ENCODE data around the gene EZH2. TPM values are rescaled to one million over a fixed set of nuclear protein-coding genes. Genes with fewer than 3 reads are reported as not detected.

Gene EZH2
- total RNA-seq, 2 donors from 2014 or later: 0.26 to 0.98 TPM

DNA sequence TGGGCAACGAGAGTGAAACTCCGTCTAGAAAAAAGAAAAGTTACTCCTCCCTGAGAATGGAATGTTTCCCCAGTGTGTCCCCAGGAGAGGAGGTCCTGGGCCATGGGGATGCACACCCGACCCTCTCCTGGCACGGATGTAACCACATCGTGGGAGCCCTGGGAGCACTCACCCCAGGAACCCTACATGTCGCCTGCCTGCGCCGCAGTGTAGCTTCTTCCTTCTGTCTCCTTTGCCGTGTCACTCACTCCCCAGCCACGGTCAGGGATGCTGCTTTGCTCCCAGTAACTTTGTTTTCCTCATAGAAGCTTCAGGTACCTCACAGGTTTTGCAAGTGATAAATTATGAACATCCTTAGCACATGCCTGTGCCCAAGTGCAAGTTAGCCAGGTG lies 82.0 kb downstream of the EZH2 start:
- no peak overlapping the region for H3K4me3 ChIP-seq
- TF ChIP-seq, protein P1, sequence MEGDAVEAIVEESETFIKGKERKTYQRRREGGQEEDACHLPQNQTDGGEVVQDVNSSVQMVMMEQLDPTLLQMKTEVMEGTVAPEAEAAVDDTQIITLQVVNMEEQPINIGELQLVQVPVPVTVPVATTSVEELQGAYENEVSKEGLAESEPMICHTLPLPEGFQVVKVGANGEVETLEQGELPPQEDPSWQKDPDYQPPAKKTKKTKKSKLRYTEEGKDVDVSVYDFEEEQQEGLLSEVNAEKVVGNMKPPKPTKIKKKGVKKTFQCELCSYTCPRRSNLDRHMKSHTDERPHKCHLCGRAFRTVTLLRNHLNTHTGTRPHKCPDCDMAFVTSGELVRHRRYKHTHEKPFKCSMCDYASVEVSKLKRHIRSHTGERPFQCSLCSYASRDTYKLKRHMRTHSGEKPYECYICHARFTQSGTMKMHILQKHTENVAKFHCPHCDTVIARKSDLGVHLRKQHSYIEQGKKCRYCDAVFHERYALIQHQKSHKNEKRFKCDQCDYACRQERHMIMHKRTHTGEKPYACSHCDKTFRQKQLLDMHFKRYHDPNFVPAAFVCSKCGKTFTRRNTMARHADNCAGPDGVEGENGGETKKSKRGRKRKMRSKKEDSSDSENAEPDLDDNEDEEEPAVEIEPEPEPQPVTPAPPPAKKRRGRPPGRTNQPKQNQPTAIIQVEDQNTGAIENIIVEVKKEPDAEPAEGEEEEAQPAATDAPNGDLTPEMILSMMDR (IDR thresholded peaks at IDR 0.05): no peak
- DNase-seq (ENCODE audit: low spot score): no peak
- no peak overlapping the region for H3K27ac ChIP-seq
- no peaks in the 10 kb centered on the region for H3K4me1 ChIP-seq
- H3K27me3 ChIP-seq: no peaks in the 10 kb centered on the region
- H3K36me3 ChIP-seq: peaks cover 48% of the 10 kb centered on the region
- H3K9me3 ChIP-seq: no peaks in the 10 kb centered on the region

DNA sequence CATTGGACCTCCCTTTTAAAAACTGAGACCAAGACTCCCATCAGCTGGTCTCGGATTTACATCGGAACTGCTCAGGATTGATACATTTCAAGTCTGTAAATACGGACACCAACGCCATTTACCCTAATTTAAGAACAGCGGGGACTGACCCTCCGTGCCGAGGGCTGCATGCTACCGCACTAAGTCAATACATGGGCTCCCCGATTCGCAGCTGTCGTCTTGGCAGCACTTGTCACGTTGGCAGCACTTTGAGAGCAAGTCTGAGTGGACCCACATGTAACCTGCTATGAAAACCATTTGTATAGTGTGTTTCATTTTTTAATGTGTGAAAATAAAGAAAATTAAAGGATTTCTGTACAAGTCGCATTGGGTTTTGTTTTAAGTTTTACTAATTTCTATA lies 83.4 kb downstream of the EZH2 start:
- H3K36me3 ChIP-seq: peaks cover 60% of the 10 kb centered on the region

DNA sequence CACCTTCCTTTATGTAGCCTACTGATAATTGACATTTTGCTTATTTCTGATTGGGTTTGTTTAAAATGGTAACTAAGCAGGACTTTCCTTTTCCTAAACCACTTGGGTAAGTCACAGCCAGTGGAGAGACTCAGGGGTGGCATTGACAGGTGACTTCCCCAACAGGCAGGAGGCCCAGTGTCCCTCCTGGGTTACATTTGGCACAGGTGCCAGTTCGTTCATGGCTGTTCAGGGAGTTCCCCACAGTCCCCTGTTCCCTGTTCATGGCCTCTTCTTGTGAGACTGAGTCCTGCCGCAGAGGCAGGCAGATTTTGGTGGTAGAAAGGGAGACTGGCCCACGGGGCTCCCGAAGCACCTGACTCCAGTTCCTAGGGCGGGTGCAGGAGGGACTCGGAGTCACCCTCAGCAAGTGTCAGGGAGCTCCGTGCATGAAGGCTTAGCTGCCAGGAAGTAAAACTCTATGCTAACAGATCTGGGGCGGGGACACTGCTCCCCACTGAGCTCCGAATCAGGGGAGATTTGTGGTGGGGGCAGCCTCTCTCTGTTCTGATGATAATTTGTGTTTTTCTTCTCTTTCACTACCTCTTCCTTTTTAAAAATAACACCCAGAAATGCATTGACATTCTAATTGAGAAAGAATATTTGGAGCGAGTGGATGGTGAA lies 84.1 kb downstream of the EZH2 start:
- TF ChIP-seq, protein P1 (IDR thresholded peaks at IDR 0.05): no peak
- Histone ChIP-seq H3K4me3 (no peak overlapping the region), H3K4me1 (no peaks in the 10 kb centered on the region), H3K27me3 (no peaks in the 10 kb centered on the region), H3K36me3 (peaks cover 63% of the 10 kb centered on the region), H3K27ac (no peak overlapping the region), H3K9me3 (no peaks in the 10 kb centered on the region)
- DNase-seq (ENCODE audit: low spot score): no peak

More for the DNA sequence above, 83.4 kb downstream of the EZH2 start:
- no peaks in the 10 kb centered on the region for H3K9me3 ChIP-seq
- DNase-seq (ENCODE audit: low spot score): no peak
- no peaks in the 10 kb centered on the region for H3K27me3 ChIP-seq
- H3K4me1 ChIP-seq: no peaks in the 10 kb centered on the region
- TF ChIP-seq, protein P1 (IDR thresholded peaks at IDR 0.05): no peak
- H3K4me3 ChIP-seq: no peak overlapping the region
- H3K27ac ChIP-seq: no peak overlapping the region

GRCh38 chr7:148796841-148797240 lies 87.2 kb downstream of the EZH2 start:
- TF ChIP-seq, protein P1 (IDR thresholded peaks at IDR 0.05): no peak
- H3K36me3 ChIP-seq: peaks cover 89% of the 10 kb centered on the region
- no peak for DNase-seq (ENCODE audit: low spot score)
- H3K9me3 ChIP-seq: peaks cover 0 to 6% of the 10 kb centered on the region in 2 donors
- no peak overlapping the region for H3K27ac ChIP-seq
- H3K4me3 ChIP-seq: no peak overlapping the region
- no peaks in the 10 kb centered on the region for H3K4me1 ChIP-seq
- no peaks in the 10 kb centered on the region for H3K27me3 ChIP-seq

DNA sequence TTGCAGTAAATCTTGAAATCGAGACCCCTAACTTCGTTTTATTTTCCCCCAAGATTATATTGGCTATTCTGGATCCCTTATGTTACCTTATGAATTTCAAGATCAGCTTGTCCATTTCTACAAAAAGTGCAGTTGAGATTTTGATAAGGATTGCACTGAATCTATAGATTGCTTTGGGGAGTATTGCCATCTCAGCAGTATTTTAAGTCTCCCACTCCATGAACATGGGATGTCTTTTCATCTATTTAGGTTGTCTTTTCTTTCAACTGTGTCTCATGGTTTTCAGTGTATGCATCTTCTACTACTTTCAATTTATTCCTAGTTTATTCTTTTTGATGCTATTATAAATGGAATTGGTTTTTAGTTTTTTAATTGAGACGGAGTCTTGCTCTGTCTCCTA lies 89.6 kb downstream of the EZH2 start:
- peaks cover 0 to 6% of the 10 kb centered on the region in 2 donors for H3K9me3 ChIP-seq
- peaks cover 89% of the 10 kb centered on the region for H3K36me3 ChIP-seq
- no peaks in the 10 kb centered on the region for H3K27me3 ChIP-seq
- H3K4me3 ChIP-seq: no peak overlapping the region
- TF ChIP-seq, protein P1 (IDR thresholded peaks at IDR 0.05): no peak
- H3K27ac ChIP-seq: no peak overlapping the region
- peaks cover 0 to 6% of the 10 kb centered on the region in 2 donors for H3K4me1 ChIP-seq
- no peak for DNase-seq (ENCODE audit: low spot score)

GRCh38 chr7:148793590-148793989 lies 90.5 kb downstream of the EZH2 start:
- H3K4me3 ChIP-seq: no peak overlapping the region
- TF ChIP-seq, protein P1 (IDR thresholded peaks at IDR 0.05): no peak
- no peak overlapping the region for H3K27ac ChIP-seq
- H3K27me3 ChIP-seq: no peaks in the 10 kb centered on the region
- peaks cover 89% of the 10 kb centered on the region for H3K36me3 ChIP-seq
- DNase-seq (ENCODE audit: low spot score): no peak
- H3K9me3 ChIP-seq: peaks cover 0 to 6% of the 10 kb centered on the region in 2 donors
- H3K4me1 ChIP-seq: peaks cover 0 to 9% of the 10 kb centered on the region in 2 donors
